Measurements from ENCODE around the gene MYH10.

DNA sequence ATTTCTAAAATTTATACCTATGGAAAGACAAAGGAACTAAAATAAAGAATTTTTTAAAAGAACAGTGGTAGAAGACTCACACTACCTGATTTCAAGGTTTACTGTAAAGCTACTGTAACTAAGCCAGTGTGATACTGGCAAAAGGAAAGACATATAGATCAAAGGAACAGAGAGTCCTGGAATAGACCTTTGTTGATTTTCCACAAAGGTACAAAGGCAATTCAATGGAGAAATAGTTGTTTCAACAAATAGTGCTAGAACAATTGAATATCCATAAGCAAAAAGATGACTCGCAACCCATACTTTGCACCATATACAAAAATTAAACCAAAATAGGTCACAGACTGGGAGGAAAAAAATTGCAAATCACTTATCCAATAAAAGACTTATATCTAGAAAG, 36.7 kb downstream of the MYH10 start:
- no peak for TF ChIP-seq POLR2AphosphoS5 (IDR thresholded peaks at IDR 0.05; ENCODE audit: borderline replicate concordance, low read depth, low read length)
- no peak for TF ChIP-seq EZH2 (IDR thresholded peaks at IDR 0.05)
- TF ChIP-seq FOXP2 (optimal IDR thresholded peaks at IDR 0.05; ENCODE audit: control extremely low read depth, extremely low read length, insufficient read depth), result no peak
